Mammary epithelial cell (primary cell): ENCODE measurements around the gene ASF1A.

Experiments
- CTCF ChIP-seq, 2 donors: IDR thresholded peaks in 1 of 2; conservative IDR thresholded peaks in 1 of 2; 2 replicates each; pipeline ENCODE4 v1.5.1; 2011 to 2012; ENCODE audit warnings: inconsistent platforms in 2 of 2, low read length in 2 of 2, mild to moderate bottlenecking in 2 of 2, control low read depth in 1 of 2, low read depth in 1 of 2; ENCODE audit not compliant: insufficient read depth in 1 of 2; ENCODE audit errors: extremely low read depth in 1 of 2
- EZH2 ChIP-seq: IDR thresholded peaks from 2 replicates; pipeline ENCODE4 v1.6.1; 2012; ENCODE audit warnings: low read length, inconsistent platforms, borderline replicate concordance

- TF ChIP-seq CTCF (conservative IDR thresholded peaks at IDR 0.05 in 1 of 2, IDR thresholded peaks at IDR 0.05 in 1 of 2; ENCODE audit: extremely low read depth in 1 of 2, insufficient read depth in 1 of 2, low read depth in 1 of 2, low read length in 2 of 2) (no peak), EZH2 (no peak)
Measured at GRCh38 chr6:118882314-118882905, 11.5 kb upstream of the ASF1A start.
